H9 (cell line): ENCODE measurements around the gene RDH12. TPM values are rescaled to one million over a fixed set of nuclear protein-coding genes. Genes with fewer than 3 reads are reported as not detected.

Source experiments
- DNase-seq: peaks from one replicate; pipeline ENCODE4 v3.0.0-alpha.2; 2017
- H2AFZ ChIP-seq: one replicate; pipeline ENCODE4 v1.6.1; 2013; ENCODE audit warnings: mild to moderate bottlenecking, low read length, control low read depth, moderate library complexity
- H2AK5ac ChIP-seq: 2 replicates; pipeline ENCODE4 v1.6.1; 2013; ENCODE audit warnings: low read length, control low read depth, mixed read lengths; ENCODE audit not compliant: insufficient read length
- H2BK120ac ChIP-seq: one replicate; pipeline ENCODE4 v1.6.1; 2013; ENCODE audit warnings: low read depth, mild to moderate bottlenecking, low read length, control low read depth, inconsistent platforms; ENCODE audit not compliant: poor library complexity, severe bottlenecking
- H2BK12ac ChIP-seq: 2 replicates; pipeline ENCODE4 v1.6.1; 2013; ENCODE audit warnings: low read length, control low read depth, mixed read lengths, low read depth; ENCODE audit not compliant: insufficient read length
- H2BK15ac ChIP-seq: 2 replicates; pipeline ENCODE4 v1.6.1; 2013; ENCODE audit warnings: low read depth, low read length, control low read depth
- H2BK20ac ChIP-seq: one replicate; pipeline ENCODE4 v1.6.1; 2013; ENCODE audit warnings: low read depth, mild to moderate bottlenecking, low read length, control low read depth, inconsistent platforms; ENCODE audit not compliant: poor library complexity, severe bottlenecking
- H2BK5ac ChIP-seq: 2 replicates; pipeline ENCODE4 v1.6.1; 2013; ENCODE audit warnings: low read length, control low read depth, mixed read lengths; ENCODE audit not compliant: insufficient read length
- H3K14ac ChIP-seq: 2 replicates; pipeline ENCODE4 v1.6.1; 2013; ENCODE audit warnings: low read length, control low read depth; ENCODE audit not compliant: insufficient read depth
- H3K18ac ChIP-seq: 2 replicates; pipeline ENCODE4 v1.6.1; 2013; ENCODE audit warnings: low read depth, mild to moderate bottlenecking, mixed read lengths, low read length, control low read depth; ENCODE audit not compliant: insufficient read length
- H3K23ac ChIP-seq: 2 replicates; pipeline ENCODE4 v1.6.1; 2013; ENCODE audit warnings: low read length, control low read depth, mixed read lengths, low read depth; ENCODE audit not compliant: insufficient read length
- H3K23me2 ChIP-seq: 2 replicates; pipeline ENCODE4 v1.6.1; 2013; ENCODE audit warnings: low read depth, mild to moderate bottlenecking, mixed read lengths, low read length, control low read depth; ENCODE audit not compliant: insufficient read length, poor library complexity, severe bottlenecking
- H3K27ac ChIP-seq: 2 replicates; pipeline ENCODE4 v1.5.1; 2013; ENCODE audit warnings: low read length, control low read depth, mixed read lengths, low read depth; ENCODE audit not compliant: insufficient read length
- H3K27me3 ChIP-seq: 2 replicates; pipeline ENCODE4 v1.6.1; 2013; ENCODE audit warnings: low read length, control low read depth, inconsistent platforms; ENCODE audit not compliant: insufficient read depth
- H3K4ac ChIP-seq: 2 replicates; pipeline ENCODE4 v1.6.1; 2013; ENCODE audit warnings: low read depth, mild to moderate bottlenecking, control low read depth, inconsistent platforms, low read length, moderate library complexity
- H3K4me1 ChIP-seq: 2 replicates; pipeline ENCODE4 v1.6.1; 2013; ENCODE audit warnings: low read length, control low read depth, inconsistent platforms; ENCODE audit not compliant: insufficient read depth
- H3K4me2 ChIP-seq: 2 replicates; pipeline ENCODE4 v1.6.1; 2013; ENCODE audit warnings: low read length, control low read depth, mixed read lengths; ENCODE audit not compliant: insufficient read length, insufficient read depth
- H3K56ac ChIP-seq: 2 replicates; pipeline ENCODE4 v1.6.1; 2013; ENCODE audit warnings: low read depth, mild to moderate bottlenecking, mixed read lengths, low read length, control low read depth; ENCODE audit not compliant: insufficient read length
- H3K79me1 ChIP-seq: 2 replicates; pipeline ENCODE4 v1.6.1; 2013; ENCODE audit warnings: low read depth, mild to moderate bottlenecking, moderate library complexity, low read length, control low read depth, inconsistent platforms; ENCODE audit not compliant: insufficient read depth, poor library complexity, severe bottlenecking
- H3K79me2 ChIP-seq: 2 replicates; pipeline ENCODE4 v1.6.1; 2013; ENCODE audit warnings: low read length, control low read depth, inconsistent platforms; ENCODE audit not compliant: insufficient read depth
- H3K9ac ChIP-seq: 2 replicates; pipeline ENCODE4 v1.6.1; 2013; ENCODE audit warnings: low read length, control low read depth, mixed read lengths; ENCODE audit not compliant: insufficient read length; ENCODE audit errors: extremely low read depth
- H3K9me3 ChIP-seq: one replicate; pipeline ENCODE4 v1.6.1; 2013; ENCODE audit warnings: low read depth, low read length, inconsistent platforms; ENCODE audit not compliant: control insufficient read depth
- H3T11ph ChIP-seq: one replicate; pipeline ENCODE4 v1.6.1; 2013; ENCODE audit warnings: mild to moderate bottlenecking, low read length, control low read depth, inconsistent platforms
- H4K20me1 ChIP-seq: one replicate; pipeline ENCODE4 v1.6.1; 2013; ENCODE audit not compliant: control insufficient read depth, insufficient read length, insufficient read depth
- H4K5ac ChIP-seq: 2 replicates; pipeline ENCODE4 v1.6.1; 2013; ENCODE audit warnings: low read depth, mild to moderate bottlenecking, mixed read lengths, low read length, control low read depth; ENCODE audit not compliant: insufficient read length
- H4K8ac ChIP-seq: replicated peaks from 2 replicates; pipeline ENCODE4 v1.6.1; 2013; ENCODE audit warnings: low read length, control low read depth, mixed read lengths, low read depth; ENCODE audit not compliant: insufficient read length
- H4K91ac ChIP-seq: 2 replicates; pipeline ENCODE4 v1.6.1; 2013; ENCODE audit warnings: low read depth, mild to moderate bottlenecking, moderate library complexity, mixed read lengths, low read length, control low read depth; ENCODE audit not compliant: insufficient read length
- H3K27ac Mint-ChIP-seq, 3 experiments: 2 replicates in 2 of 3; 3 replicates in 1 of 3; pipeline ENCODE4 v1.8.0; 2020 to 2021; ENCODE audit warnings: mixed read lengths in 3 of 3, mild to moderate bottlenecking in 1 of 3, moderate library complexity in 1 of 3
- H3K27me3 Mint-ChIP-seq: 2 replicates; pipeline ENCODE4 v1.8.0; 2021; ENCODE audit warnings: low read depth, mild to moderate bottlenecking, moderate library complexity, mixed read lengths
- H3K36me3 Mint-ChIP-seq, 3 experiments: 2 replicates in 2 of 3; 3 replicates in 1 of 3; pipeline ENCODE4 v1.8.0; 2020 to 2021; ENCODE audit warnings: low read depth in 3 of 3, mixed read lengths in 3 of 3; ENCODE audit not compliant: insufficient read depth in 1 of 3
- H3K4me1 Mint-ChIP-seq, 2 experiments: 2 replicates each; pipeline ENCODE4 v1.8.0; 2020; ENCODE audit warnings: mixed read lengths in 2 of 2
- H3K4me3 Mint-ChIP-seq, 2 experiments: 2 replicates in 1 of 2; 3 replicates in 1 of 2; pipeline ENCODE4 v1.8.0; 2020 to 2021; ENCODE audit warnings: mild to moderate bottlenecking in 2 of 2, mixed read lengths in 2 of 2, moderate library complexity in 1 of 2
- H3K9me3 Mint-ChIP-seq, 2 experiments: 2 replicates in 1 of 2; 3 replicates in 1 of 2; pipeline ENCODE4 v1.8.0; 2020; ENCODE audit warnings: mild to moderate bottlenecking in 2 of 2, mixed read lengths in 2 of 2, moderate library complexity in 1 of 2
- WGBS: extraction: QIAGEN DNeasy Blood & Tissue Kit; methylation state at CpG from one replicate; pipeline ENCODE4 v1.1.7; 2013; ENCODE audit warnings: missing lambda C conversion rate, low lambda C conversion rate, mixed read lengths; ENCODE audit not compliant: insufficient read length; ENCODE audit errors: extremely low coverage; 5-methylcytosine and 5-hydroxymethylcytosine counted together
- total RNA-seq: library from RNA; stranded (reverse); gene quantifications from 2 replicates; pipeline ENCODE4 v1.2.1, GENCODE V29; 2021
- TF ChIP-seq, protein P1 (sequence below): fragments of 200-600 bp; sonication (generic); conservative IDR thresholded peaks from 3 replicates; pipeline ENCODE4 v1.8.0; 2021; ENCODE audit warnings: antibody characterized with exemption, mild to moderate bottlenecking

The RDH12 gene
- total RNA-seq, 1 experiment from 2014 or later, result 0.74 TPM

DNA sequence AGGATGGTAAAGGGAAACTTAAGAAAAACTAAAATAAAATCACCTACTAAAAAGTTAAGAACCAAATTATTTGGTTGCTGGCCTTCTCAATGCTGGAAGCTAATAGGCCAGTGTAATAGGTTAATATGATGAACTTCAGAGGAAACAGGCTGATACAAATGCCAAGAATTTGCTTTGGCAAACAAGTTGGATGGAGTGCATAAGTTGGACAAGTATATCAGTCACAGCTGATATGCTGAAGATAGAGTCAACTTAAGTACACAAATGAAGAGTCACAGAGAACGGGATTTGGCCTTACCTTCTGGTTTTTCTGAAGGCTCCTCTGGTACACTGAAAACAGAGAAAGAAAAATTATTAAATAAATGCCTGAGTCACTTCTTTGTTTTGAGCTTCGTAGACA lies 66.5 kb downstream of the RDH12 start:
- H2BK12ac ChIP-seq, result no peak overlapping the region
- no peak overlapping the region for H2BK15ac ChIP-seq
- no peak overlapping the region for H4K91ac ChIP-seq
- no peak overlapping the region for H3K27ac ChIP-seq
- Mint-ChIP-seq H3K4me1 (no peaks in the 10 kb centered on the region), H3K36me3 (peaks cover 14 to 75% (median 74%) of the 10 kb centered on the region in 3 experiments; a peak in 6 of 7 replicates), H3K9me3 (no peaks in the 10 kb centered on the region), H3K27me3 (no peaks in the 10 kb centered on the region), H3K27ac (no peak overlapping the region), H3K4me3 (no peak overlapping the region)
- no peak overlapping the region for H3K4me2 ChIP-seq
- no peak overlapping the region for H2BK120ac ChIP-seq
- no peaks in the 10 kb centered on the region for H3K79me1 ChIP-seq
- H3K23ac ChIP-seq, result no peak overlapping the region
- no peaks in the 10 kb centered on the region for H3K23me2 ChIP-seq
- no peak overlapping the region for H3T11ph ChIP-seq
- no peak overlapping the region for H3K9ac ChIP-seq
- H3K14ac ChIP-seq, result no peak overlapping the region
- H2BK20ac ChIP-seq, result no peak overlapping the region
- no peak overlapping the region for H2AK5ac ChIP-seq
- no peaks in the 10 kb centered on the region for H3K79me2 ChIP-seq
- H3K4ac ChIP-seq, result no peak overlapping the region
- no peak overlapping the region for H2AFZ ChIP-seq
- no peaks in the 10 kb centered on the region for H3K9me3 ChIP-seq
- TF ChIP-seq, protein P1, sequence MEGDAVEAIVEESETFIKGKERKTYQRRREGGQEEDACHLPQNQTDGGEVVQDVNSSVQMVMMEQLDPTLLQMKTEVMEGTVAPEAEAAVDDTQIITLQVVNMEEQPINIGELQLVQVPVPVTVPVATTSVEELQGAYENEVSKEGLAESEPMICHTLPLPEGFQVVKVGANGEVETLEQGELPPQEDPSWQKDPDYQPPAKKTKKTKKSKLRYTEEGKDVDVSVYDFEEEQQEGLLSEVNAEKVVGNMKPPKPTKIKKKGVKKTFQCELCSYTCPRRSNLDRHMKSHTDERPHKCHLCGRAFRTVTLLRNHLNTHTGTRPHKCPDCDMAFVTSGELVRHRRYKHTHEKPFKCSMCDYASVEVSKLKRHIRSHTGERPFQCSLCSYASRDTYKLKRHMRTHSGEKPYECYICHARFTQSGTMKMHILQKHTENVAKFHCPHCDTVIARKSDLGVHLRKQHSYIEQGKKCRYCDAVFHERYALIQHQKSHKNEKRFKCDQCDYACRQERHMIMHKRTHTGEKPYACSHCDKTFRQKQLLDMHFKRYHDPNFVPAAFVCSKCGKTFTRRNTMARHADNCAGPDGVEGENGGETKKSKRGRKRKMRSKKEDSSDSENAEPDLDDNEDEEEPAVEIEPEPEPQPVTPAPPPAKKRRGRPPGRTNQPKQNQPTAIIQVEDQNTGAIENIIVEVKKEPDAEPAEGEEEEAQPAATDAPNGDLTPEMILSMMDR, result no peak
- H2BK5ac ChIP-seq, result no peak overlapping the region
- H3K4me1 ChIP-seq, result no peaks in the 10 kb centered on the region
- H4K8ac ChIP-seq, result no peak overlapping the region
- no peak for DNase-seq
- no peaks in the 10 kb centered on the region for H4K20me1 ChIP-seq
- no peak overlapping the region for H3K18ac ChIP-seq
- H4K5ac ChIP-seq, result no peak overlapping the region
- H3K27me3 ChIP-seq, result no peaks in the 10 kb centered on the region
- WGBS, result no CpG with 5 or more reads among the region's 2 CpGs
- H3K56ac ChIP-seq, result no peak overlapping the region
